Stimulated activated CD4-positive, alpha-beta T cell treated with anti-CD3 and anti-CD28 coated beads, Interleukin-15, amount 100 ng/mL, for 1 hour (primary cell): ENCODE results near the gene UGT1A8.
"Not testable (repeated sequence)": the region's sequence is repeated elsewhere in the genome, so short reads cannot be mapped to it uniquely, and the experiment has no call there.

Experiments
- DNase-seq, 2 donors: peaks; one replicate each; pipeline ENCODE4 v3.0.0-alpha.2; 2020; ENCODE audit warnings: low read depth in 1 of 2, low spot score in 1 of 2

UGT1A8 gene

GRCh38 chr2:233684640-233685039, 67.2 kb downstream of the UGT1A8 start:
- DNase-seq: no peak

GRCh38 chr2:233686928-233687327, 69.5 kb downstream of the UGT1A8 start:
- no peak for DNase-seq

- DNase-seq: no peak
These were observed 70.9 kb downstream of the UGT1A8 start for GRCh38 chr2:233688341-233688740.

- no peak for DNase-seq
These were observed 71.6 kb downstream of the UGT1A8 start for GRCh38 chr2:233689031-233689430.

GRCh38 chr2:233689501-233689900, 72.1 kb downstream of the UGT1A8 start:
- DNase-seq: no peak

GRCh38 chr2:233690444-233690843, 73.0 kb downstream of the UGT1A8 start:
- DNase-seq: no peak

- DNase-seq: no peak
These were observed 74.3 kb downstream of the UGT1A8 start for GRCh38 chr2:233691443-233692433.

- no peak for DNase-seq
These were observed 75.2 kb downstream of the UGT1A8 start, which contains the start of gene UGT1A6 for GRCh38 chr2:233692648-233693047. Gene UGT1A6, plus strand, starts transcription at chr2:233692890. Its CDS starts 115 bp downstream, at chr2:233693005.

- no peak for DNase-seq
These were observed 76.5 kb downstream of the UGT1A8 start for GRCh38 chr2:233693963-233694362.

GRCh38 chr2:233698740-233699139, 81.3 kb downstream of the UGT1A8 start:
- DNase-seq: no peak

GRCh38 chr2:233699424-233700027, 82.1 kb downstream of the UGT1A8 start:
- no peak for DNase-seq

GRCh38 chr2:233700028-233700635, 82.7 kb downstream of the UGT1A8 start:
- DNase-seq: no peak

GRCh38 chr2:233700842-233701241, 83.4 kb downstream of the UGT1A8 start:
- DNase-seq: not testable (repeated sequence)

GRCh38 chr2:233702238-233702637, 84.8 kb downstream of the UGT1A8 start:
- DNase-seq: no peak

GRCh38 chr2:233705911-233706506, 88.6 kb downstream of the UGT1A8 start:
- DNase-seq: no peak

- no peak for DNase-seq
These were observed 89.3 kb downstream of the UGT1A8 start for GRCh38 chr2:233706720-233707119.

- DNase-seq: no peak
These were observed 90.7 kb downstream of the UGT1A8 start for GRCh38 chr2:233707940-233708644.

GRCh38 chr2:233708942-233709341, 91.5 kb downstream of the UGT1A8 start:
- no peak for DNase-seq

GRCh38 chr2:233711312-233712008, 94.0 kb downstream of the UGT1A8 start:
- DNase-seq: peak; percentile 21 to 45

GRCh38 chr2:233712611-233713261, 95.3 kb downstream of the UGT1A8 start, which contains the start of gene UGT1A5:
Gene UGT1A5, plus strand, starts transcription at chr2:233712907. Its CDS starts 85 bp downstream, at chr2:233712992.
- DNase-seq: no peak
